Mesenchymal stem cell (in vitro differentiated cells and primary cell): ENCODE measurements around the gene KRTAP10-12.

ENCODE experiments used
- DNase-seq: peaks from one replicate; pipeline ENCODE4 v3.0.0-alpha.2; 2013
- H2AFZ ChIP-seq: one replicate; pipeline ENCODE4 v1.6.1; 2013; ENCODE audit warnings: low read depth, mild to moderate bottlenecking, control low read depth, inconsistent platforms, low read length, moderate library complexity
- H2AK5ac ChIP-seq: 2 replicates; pipeline ENCODE4 v1.6.1; 2013; ENCODE audit warnings: low read length, moderate library complexity, mild to moderate bottlenecking, inconsistent platforms; ENCODE audit not compliant: severe bottlenecking
- H2BK120ac ChIP-seq: one replicate; pipeline ENCODE4 v1.6.1; 2013; ENCODE audit warnings: low read depth, mild to moderate bottlenecking, inconsistent platforms, low read length, moderate library complexity
- H2BK12ac ChIP-seq, 2 experiments: one replicate each; pipeline ENCODE4 v1.6.1; 2013; ENCODE audit warnings: inconsistent platforms in 2 of 2, low read length in 2 of 2, mild to moderate bottlenecking in 2 of 2, moderate library complexity in 2 of 2, control low read depth in 1 of 2
- H2BK15ac ChIP-seq: one replicate; pipeline ENCODE4 v1.6.1; 2013; ENCODE audit warnings: mild to moderate bottlenecking, low read depth, inconsistent platforms; ENCODE audit not compliant: poor library complexity, severe bottlenecking
- H2BK5ac ChIP-seq: 2 replicates; pipeline ENCODE4 v1.6.1; 2013; ENCODE audit warnings: low read depth, mild to moderate bottlenecking, low read length, control low read depth, inconsistent platforms; ENCODE audit not compliant: poor library complexity, severe bottlenecking
- H3K14ac ChIP-seq, 2 experiments: one replicate each; pipeline ENCODE4 v1.6.1; 2013; ENCODE audit warnings: inconsistent platforms in 2 of 2, low read length in 2 of 2, control low read depth in 1 of 2, mild to moderate bottlenecking in 1 of 2, moderate library complexity in 1 of 2
- H3K18ac ChIP-seq, 2 experiments: one replicate each; pipeline ENCODE4 v1.6.1; 2013; ENCODE audit warnings: inconsistent platforms in 2 of 2, low read length in 2 of 2, control low read depth in 1 of 2, low read depth in 1 of 2, mild to moderate bottlenecking in 1 of 2
- H3K23ac ChIP-seq, 2 experiments: one replicate each; pipeline ENCODE4 v1.6.1; 2013; ENCODE audit warnings: inconsistent platforms in 2 of 2, low read length in 2 of 2, mild to moderate bottlenecking in 2 of 2, moderate library complexity in 2 of 2, control low read depth in 1 of 2
- H3K27ac ChIP-seq: 2 replicates; pipeline ENCODE4 v1.5.1; 2013; ENCODE audit warnings: mild to moderate bottlenecking, moderate library complexity, low read length, control low read depth, inconsistent platforms; ENCODE audit not compliant: poor library complexity, severe bottlenecking
- H3K27me3 ChIP-seq, 2 experiments: 2 replicates each; pipeline versions ENCODE4 v1.6.1 to v1.7.0; 2013; ENCODE audit warnings: low read length in 2 of 2, mild to moderate bottlenecking in 2 of 2, moderate library complexity in 2 of 2, control low read depth in 1 of 2, inconsistent platforms in 1 of 2; ENCODE audit not compliant: control insufficient read depth in 1 of 2, insufficient read depth in 1 of 2
- H3K36me3 ChIP-seq, 2 experiments: 2 replicates each; pipeline versions ENCODE4 v1.6.1 to v1.7.0; 2013; ENCODE audit warnings: low read length in 2 of 2, control low read depth in 1 of 2, inconsistent platforms in 1 of 2, low read depth in 1 of 2, mild to moderate bottlenecking in 1 of 2; ENCODE audit not compliant: insufficient read depth in 2 of 2, control insufficient read depth in 1 of 2
- H3K4ac ChIP-seq, 2 experiments: one replicate each; pipeline ENCODE4 v1.6.1; 2013; ENCODE audit warnings: inconsistent platforms in 2 of 2, low read length in 2 of 2, mild to moderate bottlenecking in 2 of 2, moderate library complexity in 2 of 2, control low read depth in 1 of 2, low read depth in 1 of 2
- H3K4me1 ChIP-seq: 2 replicates; pipeline ENCODE4 v1.6.1; 2013; ENCODE audit warnings: low read depth, low read length, control low read depth; ENCODE audit not compliant: control insufficient read depth, insufficient read depth
- H3K4me2 ChIP-seq: 2 replicates; pipeline ENCODE4 v1.6.1; 2013; ENCODE audit warnings: low read length, mild to moderate bottlenecking, inconsistent platforms; ENCODE audit not compliant: poor library complexity, severe bottlenecking
- H3K4me3 ChIP-seq, 2 experiments: 2 replicates each; pipeline versions ENCODE4 v1.5.1 to v1.7.0; 2013; ENCODE audit warnings: low read length in 2 of 2, mild to moderate bottlenecking in 2 of 2, control low read depth in 1 of 2, low read depth in 1 of 2; ENCODE audit not compliant: insufficient read depth in 1 of 2
- H3K79me1 ChIP-seq: replicated peaks from 2 replicates; pipeline ENCODE4 v1.6.1; 2013; ENCODE audit warnings: mild to moderate bottlenecking, control low read depth, low read length, inconsistent platforms; ENCODE audit not compliant: poor library complexity, severe bottlenecking
- H3K9ac ChIP-seq: 2 replicates; pipeline ENCODE4 v1.7.0; 2013; ENCODE audit warnings: mild to moderate bottlenecking, low read length, moderate library complexity
- H3K9me3 ChIP-seq: 2 replicates; pipeline ENCODE4 v1.7.0; 2013; ENCODE audit warnings: mild to moderate bottlenecking, low read length; ENCODE audit not compliant: control insufficient read depth
- H4K8ac ChIP-seq: one replicate; pipeline ENCODE4 v1.6.1; 2013; ENCODE audit warnings: inconsistent platforms, mild to moderate bottlenecking, low read length, moderate library complexity
- H4K91ac ChIP-seq: one replicate; pipeline ENCODE4 v1.6.1; 2013; ENCODE audit warnings: mild to moderate bottlenecking, low read length, inconsistent platforms
- WGBS: methylation state at CpG from one replicate; pipeline ENCODE4 v1.1.7; 2013; ENCODE audit warnings: mixed read lengths; 5-methylcytosine and 5-hydroxymethylcytosine counted together

KRTAP10-12 gene

GRCh38 chr21:44667612-44668011 lies 29.4 kb upstream of the KRTAP10-12 start:
- no peak overlapping the region for H3K27ac ChIP-seq
- H3K14ac ChIP-seq: no peak overlapping the region
- H3K4me3 ChIP-seq: no peak overlapping the region
- H2BK12ac ChIP-seq: no peak overlapping the region
- no peak for DNase-seq
- H2BK120ac ChIP-seq: no peak overlapping the region
- no peak overlapping the region for H2BK5ac ChIP-seq
- H2AFZ ChIP-seq: no peak overlapping the region
- H2BK15ac ChIP-seq: no peak overlapping the region
- no peaks in the 10 kb centered on the region for H3K36me3 ChIP-seq
- H4K8ac ChIP-seq: no peak overlapping the region
- H3K4me1 ChIP-seq: no peaks in the 10 kb centered on the region
- H3K23ac ChIP-seq: no peak overlapping the region
- H2AK5ac ChIP-seq: no peak overlapping the region
- 72% methylated on average over 1 of the region's 1 CpG for WGBS
- no peak overlapping the region for H3K9ac ChIP-seq
- H3K9me3 ChIP-seq: peaks cover 40% of the 10 kb centered on the region
- H3K79me1 ChIP-seq: no peaks in the 10 kb centered on the region
- no peak overlapping the region for H3K18ac ChIP-seq
- H3K4ac ChIP-seq: no peak overlapping the region
- no peaks in the 10 kb centered on the region for H3K27me3 ChIP-seq
- H4K91ac ChIP-seq: no peak overlapping the region
- no peak overlapping the region for H3K4me2 ChIP-seq

DNA sequence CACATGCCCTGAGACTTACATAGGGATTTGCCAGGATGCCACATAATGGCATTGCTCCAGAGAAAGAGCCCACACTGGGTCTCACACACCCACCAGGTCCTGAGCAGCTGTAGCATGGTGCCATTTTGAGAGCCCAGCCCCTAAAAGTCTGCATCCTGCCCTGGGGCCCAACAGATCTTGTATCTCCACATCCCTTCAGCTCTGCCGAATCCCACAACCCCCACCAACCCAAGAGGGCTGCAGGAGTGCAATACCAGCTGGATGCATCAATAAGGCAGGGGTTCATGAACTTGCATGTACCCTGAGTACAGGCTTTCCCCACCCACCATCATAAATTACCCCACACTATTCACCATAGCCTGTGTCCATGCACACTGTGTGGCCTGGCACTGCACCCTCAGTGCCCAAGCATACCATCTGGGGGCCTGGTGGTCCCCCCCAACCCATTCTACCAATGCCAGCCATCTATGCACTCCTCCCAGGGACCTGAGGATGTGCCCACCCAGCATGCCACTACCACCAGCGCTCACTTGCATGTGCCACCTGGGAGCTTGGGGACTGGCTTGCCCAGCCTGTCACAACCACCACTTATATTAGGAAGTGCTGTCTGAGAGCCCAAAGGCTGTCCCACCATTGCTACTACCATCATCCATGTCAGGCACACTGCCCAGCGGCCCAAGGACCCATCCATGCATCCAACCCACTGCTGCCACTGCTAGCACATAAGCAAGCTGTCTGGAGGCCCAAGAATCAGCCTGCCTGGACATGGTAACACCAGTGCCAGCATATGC lies 26.1 kb upstream of the KRTAP10-12 start:
- Histone ChIP-seq H3K4me1 (no peaks in the 10 kb centered on the region), H3K27me3 (no peaks in the 10 kb centered on the region), H3K4me3 (peak overlapping the region in 1 of 2 experiments; percentile 2), H2BK120ac (no peak overlapping the region), H3K9ac (no peak overlapping the region), H3K79me1 (no peaks in the 10 kb centered on the region), H3K9me3 (peaks cover 41% of the 10 kb centered on the region), H2BK5ac (no peak overlapping the region), H2BK12ac (no peak overlapping the region), H3K27ac (no peak overlapping the region), H3K4ac (no peak overlapping the region), H3K36me3 (no peaks in the 10 kb centered on the region), H2AFZ (no peak overlapping the region), H3K14ac (no peak overlapping the region), H2AK5ac (no peak overlapping the region), H3K23ac (no peak overlapping the region), H4K91ac (no peak overlapping the region), H3K18ac (no peak overlapping the region), H3K4me2 (no peak overlapping the region), H2BK15ac (no peak overlapping the region), H4K8ac (no peak overlapping the region)
- 58% methylated on average over 3 of the region's 3 CpGs for WGBS
- no peak for DNase-seq

DNA sequence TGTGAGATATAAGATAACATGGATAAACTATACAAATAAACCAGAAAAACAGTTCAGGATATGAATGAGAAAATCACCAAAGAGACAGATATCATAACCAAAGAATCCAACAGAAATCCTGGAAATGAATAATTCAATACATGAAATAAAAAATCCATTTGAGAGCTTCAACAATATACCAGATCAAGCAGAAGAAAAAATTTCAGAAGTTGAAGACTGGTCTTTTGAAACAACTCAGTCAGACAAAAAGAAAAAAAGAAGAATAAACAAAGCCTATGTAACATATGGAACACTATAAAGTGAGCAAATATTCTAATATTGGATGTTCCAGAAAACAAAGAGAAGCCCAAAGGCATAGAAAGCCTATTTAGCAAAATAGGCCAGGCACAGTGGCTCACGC lies 25.1 kb upstream of the KRTAP10-12 start:
- Histone ChIP-seq H3K9me3 (peaks cover 41% of the 10 kb centered on the region), H2BK15ac (no peak overlapping the region), H3K18ac (no peak overlapping the region), H3K27ac (no peak overlapping the region), H3K4me2 (no peak overlapping the region), H3K36me3 (no peaks in the 10 kb centered on the region), H3K4me1 (no peaks in the 10 kb centered on the region), H2BK5ac (no peak overlapping the region), H3K27me3 (peaks cover 2 to 5% of the 10 kb centered on the region in 2 experiments), H2AK5ac (no peak overlapping the region), H3K4ac (no peak overlapping the region), H3K79me1 (no peaks in the 10 kb centered on the region), H3K14ac (no peak overlapping the region), H3K4me3 (no peak overlapping the region), H4K8ac (no peak overlapping the region), H3K23ac (no peak overlapping the region), H4K91ac (no peak overlapping the region), H2BK120ac (no peak overlapping the region), H2AFZ (no peak overlapping the region), H3K9ac (no peak overlapping the region), H2BK12ac (no peak overlapping the region)
- WGBS: 64% methylated on average over 1 of the region's 1 CpG
- no peak for DNase-seq

- H2AK5ac ChIP-seq: no peak overlapping the region
- peaks cover 4% of the 10 kb centered on the region for H3K9me3 ChIP-seq
- H3K27ac ChIP-seq: no peak overlapping the region
- no peak overlapping the region for H2BK15ac ChIP-seq
- H3K4me2 ChIP-seq: no peak overlapping the region
- H3K4me3 ChIP-seq: no peak overlapping the region
- no peak overlapping the region for H2BK12ac ChIP-seq
- H3K36me3 ChIP-seq: no peaks in the 10 kb centered on the region
- no peak overlapping the region for H3K4ac ChIP-seq
- H3K14ac ChIP-seq: no peak overlapping the region
- no peak overlapping the region for H3K23ac ChIP-seq
- no peak overlapping the region for H4K91ac ChIP-seq
- no peak overlapping the region for H3K9ac ChIP-seq
- 87% methylated on average over 11 of the region's 13 CpGs for WGBS
- peaks cover 17 to 20% of the 10 kb centered on the region in 2 experiments for H3K27me3 ChIP-seq
- H3K18ac ChIP-seq: no peak overlapping the region
- no peak overlapping the region for H2BK5ac ChIP-seq
- no peaks in the 10 kb centered on the region for H3K4me1 ChIP-seq
- no peak overlapping the region for H2AFZ ChIP-seq
- H3K79me1 ChIP-seq: no peaks in the 10 kb centered on the region
- H2BK120ac ChIP-seq: no peak overlapping the region
- no peak overlapping the region for H4K8ac ChIP-seq
- DNase-seq: no peak
Measured at GRCh38 chr21:44677881-44678280, 19.1 kb upstream of the KRTAP10-12 start.
